Epidermal melanocyte (primary cell): ENCODE data around the gene TRIOBP.
"Not testable (repeated sequence)": the region's sequence is repeated elsewhere in the genome, so short reads cannot be mapped to it uniquely, and the experiment has no call there.

Experiments
- DNase-seq: peaks from one replicate; pipeline ENCODE4 v3.0.0; 2011; ENCODE audit warnings: low spot score; ENCODE audit not compliant: insufficient read length

The TRIOBP gene, protein sequence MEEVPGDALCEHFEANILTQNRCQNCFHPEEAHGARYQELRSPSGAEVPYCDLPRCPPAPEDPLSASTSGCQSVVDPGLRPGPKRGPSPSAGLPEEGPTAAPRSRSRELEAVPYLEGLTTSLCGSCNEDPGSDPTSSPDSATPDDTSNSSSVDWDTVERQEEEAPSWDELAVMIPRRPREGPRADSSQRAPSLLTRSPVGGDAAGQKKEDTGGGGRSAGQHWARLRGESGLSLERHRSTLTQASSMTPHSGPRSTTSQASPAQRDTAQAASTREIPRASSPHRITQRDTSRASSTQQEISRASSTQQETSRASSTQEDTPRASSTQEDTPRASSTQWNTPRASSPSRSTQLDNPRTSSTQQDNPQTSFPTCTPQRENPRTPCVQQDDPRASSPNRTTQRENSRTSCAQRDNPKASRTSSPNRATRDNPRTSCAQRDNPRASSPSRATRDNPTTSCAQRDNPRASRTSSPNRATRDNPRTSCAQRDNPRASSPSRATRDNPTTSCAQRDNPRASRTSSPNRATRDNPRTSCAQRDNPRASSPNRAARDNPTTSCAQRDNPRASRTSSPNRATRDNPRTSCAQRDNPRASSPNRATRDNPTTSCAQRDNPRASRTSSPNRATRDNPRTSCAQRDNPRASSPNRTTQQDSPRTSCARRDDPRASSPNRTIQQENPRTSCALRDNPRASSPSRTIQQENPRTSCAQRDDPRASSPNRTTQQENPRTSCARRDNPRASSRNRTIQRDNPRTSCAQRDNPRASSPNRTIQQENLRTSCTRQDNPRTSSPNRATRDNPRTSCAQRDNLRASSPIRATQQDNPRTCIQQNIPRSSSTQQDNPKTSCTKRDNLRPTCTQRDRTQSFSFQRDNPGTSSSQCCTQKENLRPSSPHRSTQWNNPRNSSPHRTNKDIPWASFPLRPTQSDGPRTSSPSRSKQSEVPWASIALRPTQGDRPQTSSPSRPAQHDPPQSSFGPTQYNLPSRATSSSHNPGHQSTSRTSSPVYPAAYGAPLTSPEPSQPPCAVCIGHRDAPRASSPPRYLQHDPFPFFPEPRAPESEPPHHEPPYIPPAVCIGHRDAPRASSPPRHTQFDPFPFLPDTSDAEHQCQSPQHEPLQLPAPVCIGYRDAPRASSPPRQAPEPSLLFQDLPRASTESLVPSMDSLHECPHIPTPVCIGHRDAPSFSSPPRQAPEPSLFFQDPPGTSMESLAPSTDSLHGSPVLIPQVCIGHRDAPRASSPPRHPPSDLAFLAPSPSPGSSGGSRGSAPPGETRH (N-terminal part only)

DNA sequence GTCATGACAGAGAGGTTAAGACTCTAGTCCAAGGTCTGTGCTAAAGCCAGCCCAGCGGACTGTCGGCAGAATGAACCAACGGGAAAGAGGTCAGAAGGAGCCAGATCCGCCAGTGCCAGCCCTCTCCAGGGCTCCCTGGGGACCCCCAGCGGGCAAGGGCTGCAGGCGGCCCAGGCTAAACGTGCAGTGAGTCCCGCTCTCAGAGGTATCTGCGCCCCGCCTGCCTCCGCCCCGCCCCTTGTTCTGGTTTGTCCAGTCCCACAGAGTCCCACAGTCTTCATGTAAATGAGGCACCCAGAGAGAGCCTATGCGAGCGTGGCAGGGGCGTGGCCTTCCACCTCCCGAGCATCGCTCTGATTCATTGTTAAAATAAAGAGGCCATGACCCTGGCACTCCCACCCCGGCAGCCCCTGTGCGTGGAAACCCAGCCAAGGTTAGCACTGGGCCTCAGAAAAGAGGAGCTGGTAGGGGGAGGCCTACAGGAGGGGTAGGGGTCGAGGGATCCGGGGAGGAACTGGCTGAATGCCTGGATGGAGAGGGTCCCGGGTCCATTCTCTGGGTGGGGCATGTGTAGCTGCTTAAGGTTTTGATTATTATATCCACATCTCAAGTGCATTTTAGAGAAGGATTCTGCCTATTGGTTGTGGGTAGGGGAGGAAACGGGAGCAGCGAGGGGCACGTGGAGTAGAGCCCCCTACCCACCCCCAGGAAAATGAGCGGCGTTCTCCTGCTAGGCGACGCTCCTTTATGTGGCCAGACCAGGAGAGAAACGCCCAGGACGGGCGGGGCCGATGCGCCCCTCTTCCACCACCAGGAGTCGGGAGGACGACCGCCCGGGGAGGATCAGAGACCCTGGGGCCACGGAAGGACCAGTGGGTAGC lies at the start of gene TRIOBP:
Gene TRIOBP, plus strand, starts transcription at position 392 of the 881 bp plus-strand sequence. CDS start 4,318 bp downstream, outside the sequence.
- DNase-seq: peak; percentile 95

DNA sequence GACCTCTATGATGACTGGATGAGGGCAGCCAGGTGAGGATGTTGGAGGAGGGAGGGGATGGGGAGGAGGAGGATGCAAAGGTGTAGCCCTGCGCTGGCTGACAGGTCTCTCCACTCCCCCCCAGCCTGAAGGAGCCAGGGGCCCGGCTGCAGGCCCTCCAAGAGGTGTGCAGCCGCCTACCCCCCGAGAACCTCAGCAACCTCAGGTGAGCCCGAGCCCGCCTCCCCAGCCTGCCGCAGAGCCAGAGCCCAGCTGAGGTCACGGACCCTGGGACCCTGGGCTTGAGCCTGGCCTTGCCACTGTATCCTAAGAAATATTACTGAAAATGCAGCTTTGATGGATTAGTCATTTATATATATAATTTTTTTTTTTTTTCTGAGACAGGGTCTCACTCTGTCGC lies 49.5 kb upstream of the TRIOBP start:
- no peak for DNase-seq

DNA sequence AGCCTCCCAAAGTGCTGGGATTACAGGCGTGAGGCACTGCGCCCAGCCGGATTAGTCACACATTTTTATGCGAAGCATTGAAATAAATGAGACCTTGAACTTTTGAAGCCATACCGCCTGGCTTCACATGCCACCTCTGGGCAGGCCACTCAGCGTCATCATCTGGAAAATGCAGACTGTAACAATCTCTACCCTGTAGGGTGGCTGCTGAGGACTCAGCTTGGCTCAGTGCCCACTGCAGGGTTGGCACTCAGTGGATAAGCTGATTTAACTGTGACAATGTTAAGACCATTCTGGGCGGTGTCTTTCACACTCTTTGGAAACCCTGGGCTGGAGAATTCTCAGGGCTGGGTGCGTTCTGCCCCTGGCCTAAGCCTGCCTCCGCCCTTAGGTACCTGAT lies 48.9 kb upstream of the TRIOBP start:
- DNase-seq: no peak

DNA sequence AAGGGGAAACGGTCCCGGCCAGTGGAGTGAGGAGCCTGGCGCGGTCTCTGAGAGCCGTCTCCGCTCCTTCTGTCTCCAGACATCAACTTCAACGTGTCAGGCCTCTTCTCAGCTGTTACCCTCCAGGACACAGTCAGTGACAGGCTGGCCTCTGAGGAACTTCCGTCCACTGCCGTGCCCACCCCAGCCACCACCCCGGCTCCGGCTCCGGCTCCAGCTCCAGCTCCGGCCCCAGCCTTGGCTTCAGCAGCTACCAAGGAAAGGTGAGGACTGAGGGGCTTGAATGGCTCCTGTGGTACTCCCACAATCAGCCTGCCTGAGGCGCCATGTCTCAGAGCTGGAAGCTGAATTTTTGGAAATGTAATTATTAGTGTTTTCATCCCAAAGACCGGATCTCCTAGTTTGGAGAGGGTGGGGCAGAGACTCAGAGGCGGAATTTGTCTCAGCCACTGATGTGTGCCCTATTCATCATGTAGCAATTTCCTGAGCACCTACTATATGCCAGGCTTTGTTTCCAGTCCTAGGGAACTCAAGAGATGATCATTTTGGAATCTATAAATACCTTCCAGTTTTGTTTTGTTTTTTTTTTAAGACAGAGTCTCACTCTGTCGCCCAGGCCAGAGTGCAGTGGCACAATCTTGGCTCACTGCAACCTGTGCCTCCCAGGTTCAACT lies 46.2 kb upstream of the TRIOBP start:
- no peak for DNase-seq

DNA sequence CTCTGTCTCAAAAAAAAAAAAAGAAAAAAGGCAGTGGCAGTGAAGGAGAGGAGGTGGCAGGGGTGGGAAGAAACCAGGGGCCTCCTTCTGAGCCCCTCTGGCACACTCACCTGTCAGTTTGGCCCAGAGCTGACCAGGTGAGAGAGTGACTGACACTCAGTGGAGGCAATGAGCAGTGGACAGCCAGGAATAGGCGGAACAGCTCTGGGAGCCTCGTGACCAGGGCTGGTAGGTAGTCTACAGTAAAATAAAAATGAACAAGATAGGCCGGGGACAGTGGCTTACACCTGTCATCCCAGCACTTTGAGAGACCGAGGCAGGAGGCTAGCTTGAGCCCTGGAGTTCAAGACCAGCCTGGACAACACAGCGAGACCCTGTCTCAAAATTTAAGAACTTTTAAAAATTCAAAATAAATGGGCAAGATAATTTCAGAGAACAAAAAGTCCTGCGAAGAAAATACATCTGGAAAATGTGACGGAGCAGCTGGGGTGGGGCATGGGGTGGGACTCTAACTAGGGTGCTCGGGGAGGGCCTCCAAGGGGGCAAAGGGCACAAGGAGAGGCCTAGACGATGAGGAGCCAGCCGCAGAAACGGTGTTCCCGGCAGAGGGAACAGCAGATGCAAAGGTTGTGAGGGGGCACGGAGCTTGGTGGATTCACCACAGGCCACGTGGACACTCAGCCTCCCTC lies 42.1 kb upstream of the TRIOBP start:
- no peak for DNase-seq

DNA sequence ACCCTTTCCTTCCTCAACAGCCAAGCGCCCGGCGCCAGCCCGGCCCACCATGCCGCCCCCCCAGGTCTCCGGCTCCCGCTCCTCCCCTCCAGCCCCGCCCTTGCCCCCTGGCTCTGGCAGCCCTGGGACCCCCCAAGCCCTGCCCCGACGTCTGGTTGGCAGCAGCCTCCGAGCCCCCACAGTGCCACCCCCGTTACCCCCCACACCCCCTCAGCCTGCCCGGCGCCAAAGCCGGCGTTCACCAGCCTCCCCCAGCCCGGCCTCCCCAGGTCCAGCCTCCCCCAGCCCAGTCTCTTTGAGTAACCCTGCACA lies 41.6 kb upstream of the TRIOBP start:
- no peak for DNase-seq

DNA sequence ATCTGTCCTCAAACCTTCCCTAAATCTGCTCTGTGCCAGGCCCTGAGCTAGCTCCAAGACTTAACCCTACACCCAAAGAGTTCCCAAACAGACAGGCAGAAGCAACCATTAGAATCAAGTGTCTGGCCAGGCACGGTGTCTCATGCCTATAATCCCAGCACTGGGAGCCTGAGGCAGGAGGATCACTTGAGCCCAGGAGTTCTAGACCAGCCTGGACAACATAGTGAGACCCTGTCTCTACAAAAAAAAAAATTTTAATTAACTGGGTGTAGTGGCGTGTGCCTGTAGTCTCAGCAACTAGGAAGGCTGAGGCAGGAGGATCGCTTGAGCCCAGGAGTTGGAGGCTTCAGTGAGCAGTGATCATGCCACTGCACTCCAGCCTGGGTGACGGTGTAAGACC lies 40.3 kb upstream of the TRIOBP start:
- DNase-seq: not testable (repeated sequence)

DNA sequence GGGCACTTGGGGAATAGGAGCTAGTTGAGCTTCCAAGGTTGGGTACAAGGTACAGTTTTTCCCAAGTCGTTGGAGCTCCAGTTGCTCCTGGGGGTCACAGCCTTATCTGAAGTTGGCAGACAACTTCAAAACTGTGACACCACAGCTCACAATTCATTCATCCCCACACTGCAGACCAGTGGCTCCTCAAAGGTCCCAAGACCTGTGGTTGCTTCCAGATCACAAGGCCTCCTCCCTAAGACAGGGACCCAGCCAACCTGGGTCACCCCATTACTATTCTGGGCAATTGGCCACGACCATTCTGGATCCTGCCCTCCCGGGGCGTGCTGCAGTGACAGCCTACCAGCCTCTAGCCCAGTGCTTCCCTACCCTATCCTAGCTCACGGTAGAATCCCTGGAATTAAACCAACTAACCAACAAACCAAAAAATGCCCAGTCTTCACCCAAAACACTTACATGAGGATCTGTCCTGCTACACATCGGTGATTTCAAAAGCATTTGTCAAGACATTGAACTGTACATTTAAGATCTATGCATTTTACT lies 39.2 kb upstream of the TRIOBP start:
- no peak for DNase-seq

DNA sequence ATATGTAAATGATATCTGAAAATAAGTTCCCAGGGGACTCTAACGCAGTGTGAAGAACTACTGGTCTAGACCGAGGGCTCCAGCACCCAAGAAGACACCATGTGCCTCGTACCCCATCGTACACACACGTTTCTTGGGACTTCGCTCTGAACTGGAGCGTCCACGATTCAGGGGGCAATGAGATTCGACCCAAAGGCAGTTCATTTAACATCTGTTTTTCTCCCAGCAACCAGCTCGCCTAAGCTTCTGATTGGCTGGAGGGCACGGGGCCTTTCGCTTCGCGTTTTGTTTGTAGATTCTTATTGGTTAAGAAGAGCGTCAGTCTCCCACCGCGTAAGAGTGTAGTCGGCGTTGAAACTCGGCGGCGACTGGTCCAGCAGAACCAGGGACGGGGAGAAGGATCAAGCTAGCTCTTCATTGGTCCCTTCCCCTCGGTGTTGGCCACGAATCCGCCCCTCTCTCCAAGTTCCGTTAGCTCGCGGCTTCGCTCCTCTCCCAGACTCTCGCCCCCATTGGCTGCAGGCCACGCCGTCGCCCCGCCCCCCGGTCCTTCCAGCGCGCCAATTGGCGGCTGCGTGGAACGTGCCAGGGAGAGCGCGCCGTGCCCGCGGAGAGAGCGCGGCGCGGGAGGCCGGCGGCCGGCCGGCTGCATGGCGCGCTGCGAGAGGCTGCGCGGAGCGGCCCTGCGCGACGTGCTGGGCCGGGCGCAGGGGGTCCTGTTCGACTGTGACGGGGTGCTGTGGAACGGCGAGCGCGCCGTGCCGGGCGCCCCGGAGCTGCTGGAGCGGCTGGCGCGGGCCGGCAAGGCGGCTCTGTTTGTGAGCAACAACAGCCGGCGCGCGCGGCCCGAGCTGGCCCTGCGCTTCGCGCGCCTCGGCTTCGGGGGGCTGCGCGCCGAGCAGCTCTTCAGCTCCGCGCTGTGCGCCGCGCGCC lies 38.4 kb upstream of the TRIOBP start, which contains the start of gene PDXP:
Gene PDXP, plus strand, starts transcription at position 591 of the 933 bp plus-strand sequence. Its CDS starts 60 bp downstream, at position 651.
- DNase-seq: peak; percentile 100

DNA sequence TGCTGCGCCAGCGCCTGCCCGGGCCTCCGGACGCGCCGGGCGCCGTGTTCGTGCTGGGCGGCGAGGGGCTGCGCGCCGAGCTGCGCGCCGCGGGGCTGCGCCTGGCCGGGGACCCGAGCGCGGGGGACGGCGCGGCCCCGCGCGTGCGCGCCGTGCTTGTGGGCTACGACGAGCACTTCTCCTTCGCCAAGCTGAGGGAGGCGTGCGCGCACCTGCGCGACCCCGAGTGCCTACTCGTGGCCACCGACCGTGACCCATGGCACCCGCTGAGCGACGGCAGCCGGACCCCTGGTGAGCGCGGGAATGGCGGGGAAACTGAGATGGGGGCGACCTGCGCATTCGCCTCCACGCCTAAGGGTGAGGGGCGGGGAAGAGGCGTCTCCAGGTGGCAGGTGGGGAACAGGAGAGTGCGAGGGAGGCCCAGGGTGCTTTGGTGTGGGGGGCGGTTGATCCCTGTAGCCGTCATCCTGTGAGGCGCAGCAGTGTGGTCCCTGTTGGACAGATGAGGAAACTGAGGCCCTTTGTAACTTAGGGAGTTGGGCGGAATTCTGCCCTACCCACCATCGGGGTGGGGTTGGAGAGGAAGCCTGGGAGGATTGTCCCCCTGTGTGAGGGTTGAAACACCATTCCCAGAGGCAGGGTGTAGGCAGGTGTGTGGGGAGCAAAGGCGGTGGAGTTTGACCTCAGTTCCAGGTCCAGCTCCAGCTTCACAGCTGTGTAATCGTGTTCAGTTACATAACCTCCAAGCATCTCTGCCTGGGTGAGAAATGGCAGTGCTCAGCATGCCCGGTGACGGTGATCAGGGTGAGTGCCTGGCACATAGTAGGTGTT lies 37.6 kb upstream of the TRIOBP start:
- DNase-seq: no peak

DNA sequence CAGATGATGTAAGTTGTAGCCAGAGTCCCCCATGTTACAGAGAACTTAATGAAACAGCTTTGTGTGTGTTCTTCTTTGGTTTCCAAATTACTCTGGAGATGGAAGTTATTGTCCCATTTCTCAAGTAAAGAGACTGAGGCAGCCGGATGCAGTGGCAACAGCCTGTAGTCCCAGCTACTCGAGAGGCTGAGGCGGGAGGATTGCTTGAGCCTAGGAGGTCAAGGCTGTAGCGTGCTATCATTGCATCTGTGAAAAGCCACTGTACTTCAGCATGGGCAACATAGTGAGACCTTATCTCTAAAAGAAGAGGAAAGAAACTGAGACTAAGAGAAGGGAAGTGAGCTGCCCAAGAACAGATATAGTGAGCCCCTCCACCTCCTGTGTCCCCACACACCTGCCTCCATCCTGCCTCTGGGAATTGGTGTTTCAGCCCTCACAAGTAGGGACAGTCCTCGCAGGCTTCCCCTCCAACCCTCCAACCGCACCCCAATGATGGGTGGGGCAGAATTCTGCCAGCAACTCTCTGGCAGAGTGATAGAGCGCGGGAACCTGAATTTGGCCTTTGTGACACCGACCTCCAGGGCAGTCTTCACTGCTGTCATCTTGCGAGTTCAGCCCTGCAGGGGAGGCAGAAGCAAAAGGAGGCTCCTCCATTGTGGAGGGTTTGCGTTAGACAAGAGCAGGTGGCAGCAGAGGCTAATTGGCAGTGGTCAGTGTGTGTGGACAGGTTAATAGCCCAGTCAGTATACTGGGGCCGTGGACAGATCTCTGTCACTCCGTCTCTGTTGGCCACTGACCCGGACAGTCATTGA lies 36.7 kb upstream of the TRIOBP start:
- no peak for DNase-seq

DNA sequence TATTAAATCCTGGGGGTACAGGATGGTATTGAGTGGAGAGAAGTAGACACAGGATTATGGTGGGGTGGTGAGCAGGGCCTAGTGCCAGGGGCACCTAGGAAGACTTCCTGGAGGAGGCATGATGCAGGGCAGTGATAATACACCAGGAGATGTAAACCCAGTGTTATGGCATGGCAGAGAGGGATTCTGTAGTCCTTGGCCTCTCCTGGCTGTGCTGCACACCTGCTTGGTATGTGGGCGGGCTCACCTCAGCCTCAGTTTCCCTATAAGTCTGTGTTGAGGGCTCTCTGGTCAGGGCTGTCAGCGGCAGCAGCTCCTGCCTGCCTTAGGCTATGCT lies 36.2 kb upstream of the TRIOBP start:
- DNase-seq: no peak

DNA sequence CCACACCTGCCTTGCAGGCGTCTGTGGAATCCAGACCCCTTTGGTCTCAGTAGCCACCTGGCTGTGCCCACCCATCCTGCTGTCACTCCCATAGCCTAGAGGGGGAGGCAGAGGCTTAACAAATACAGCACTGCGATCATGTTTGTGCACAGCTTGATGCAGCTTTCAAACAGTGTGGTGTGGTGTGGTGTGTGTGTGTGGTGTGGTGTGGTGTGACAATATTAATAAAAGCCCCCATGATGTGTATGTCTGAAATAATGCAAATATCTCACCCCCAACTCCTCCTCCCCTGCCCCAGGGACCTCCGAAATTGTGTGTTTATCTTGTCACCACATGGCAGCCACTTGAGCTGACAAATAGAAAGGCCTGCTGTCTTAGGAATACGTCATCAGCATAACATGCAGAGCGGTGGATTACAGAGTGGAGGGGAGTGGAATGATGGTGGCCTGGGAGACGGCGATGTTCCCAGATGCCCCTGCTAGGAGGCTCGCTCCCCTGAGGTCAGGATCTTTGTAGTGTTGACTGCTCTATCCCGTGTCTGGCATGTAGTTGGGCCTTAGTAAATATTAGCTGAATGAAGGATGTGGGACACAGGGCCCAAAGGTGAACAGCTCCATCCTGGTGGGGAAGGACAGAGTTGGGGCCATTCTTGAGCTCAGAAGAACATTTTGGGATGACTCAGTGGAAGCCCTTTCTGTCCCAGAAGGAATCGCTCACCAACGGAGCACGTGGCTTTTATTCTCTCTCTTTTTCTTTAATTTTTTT lies 35.5 kb upstream of the TRIOBP start:
- no peak for DNase-seq

DNA sequence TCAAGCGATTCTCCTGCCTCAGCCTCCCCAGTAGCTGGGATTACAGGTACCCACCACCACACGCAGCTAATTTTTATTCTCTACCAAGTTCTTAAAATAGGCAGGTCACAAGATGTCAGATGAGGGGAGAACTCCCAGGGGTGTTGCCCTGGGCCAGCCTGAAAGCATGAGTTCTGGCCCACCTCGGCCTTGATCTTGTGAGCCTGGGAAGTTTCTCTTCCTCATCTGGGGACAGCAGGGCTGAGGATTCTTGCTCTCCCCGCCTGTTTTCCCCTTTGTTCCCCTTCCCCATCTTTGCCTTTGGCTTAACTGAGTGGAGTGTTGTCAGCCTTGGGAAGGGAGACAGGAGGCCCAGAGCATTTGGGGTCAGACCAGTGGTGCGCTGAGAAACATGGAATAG lies 34.8 kb upstream of the TRIOBP start:
- no peak for DNase-seq

DNA sequence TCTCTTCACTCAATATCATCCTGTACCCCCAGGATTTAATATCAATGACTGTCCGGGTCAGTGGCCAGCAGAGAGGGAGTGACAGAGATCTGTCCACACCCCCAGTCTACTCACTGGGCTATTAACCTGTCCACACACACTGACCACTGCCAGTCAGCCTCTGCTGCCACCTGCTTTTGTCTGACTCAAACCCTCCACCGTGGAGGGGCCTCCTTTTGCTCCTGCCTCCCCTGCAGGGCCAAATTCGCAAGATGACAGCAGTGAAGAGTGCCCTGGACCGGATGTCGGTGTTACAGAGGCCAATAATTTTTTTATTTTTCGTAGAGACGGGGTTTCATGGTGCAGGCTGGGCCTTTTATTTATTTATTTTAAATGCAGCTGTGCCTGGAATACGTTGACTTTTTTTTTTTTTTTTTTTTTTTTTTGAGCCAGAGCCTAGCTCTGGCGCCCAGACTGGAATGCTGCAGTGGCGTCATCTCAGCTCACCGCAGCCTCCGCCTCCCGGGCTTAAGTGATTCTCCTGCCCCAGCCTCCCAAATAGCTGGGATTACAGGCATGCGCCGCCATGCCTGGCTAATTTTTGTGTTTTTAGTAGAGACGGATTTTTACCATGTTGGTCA lies 33.2 kb upstream of the TRIOBP start:
- no peak for DNase-seq
